Panc1 (cell line): Measurements from ENCODE around the gene NARS2.

Experiments
- POLR2AphosphoS5 ChIP-seq: IDR thresholded peaks from 2 replicates; pipeline ENCODE4 v1.6.1; 2012; ENCODE audit warnings: mild to moderate bottlenecking, low read depth, low read length, moderate library complexity
- SIN3A ChIP-seq: IDR thresholded peaks from 2 replicates; pipeline ENCODE4 v1.6.1; 2012; ENCODE audit warnings: low read depth, mild to moderate bottlenecking, low read length, moderate library complexity, borderline replicate concordance; ENCODE audit not compliant: insufficient read depth
- TF ChIP-seq, protein P1 (sequence below): fragments of 450-650 bp; IDR thresholded peaks from 2 replicates; pipeline ENCODE4 v1.5.1; 2017; ENCODE audit warnings: mild to moderate bottlenecking

DNA sequence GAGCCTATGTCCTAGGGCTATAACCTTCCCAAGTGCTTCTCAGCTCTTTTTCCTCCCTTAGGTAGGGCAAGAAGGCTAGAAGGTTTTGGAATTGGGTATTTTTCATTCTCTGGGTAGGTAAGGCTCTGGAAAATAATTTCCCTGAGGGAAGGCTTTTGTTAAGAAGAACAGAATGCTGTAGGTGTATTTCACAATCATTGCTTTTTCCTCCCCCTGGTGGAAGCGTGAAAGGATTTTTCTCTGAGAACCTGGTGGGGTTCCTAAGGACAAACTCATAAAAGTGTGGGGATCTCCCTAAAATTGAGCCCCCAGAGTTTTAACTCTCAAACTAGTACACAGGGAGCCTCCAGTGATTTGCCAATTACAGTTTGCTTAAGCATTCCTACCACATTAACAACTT is 41.1 kb upstream of the NARS2 start:
- TF ChIP-seq POLR2AphosphoS5: no peak
- TF ChIP-seq, protein P1, sequence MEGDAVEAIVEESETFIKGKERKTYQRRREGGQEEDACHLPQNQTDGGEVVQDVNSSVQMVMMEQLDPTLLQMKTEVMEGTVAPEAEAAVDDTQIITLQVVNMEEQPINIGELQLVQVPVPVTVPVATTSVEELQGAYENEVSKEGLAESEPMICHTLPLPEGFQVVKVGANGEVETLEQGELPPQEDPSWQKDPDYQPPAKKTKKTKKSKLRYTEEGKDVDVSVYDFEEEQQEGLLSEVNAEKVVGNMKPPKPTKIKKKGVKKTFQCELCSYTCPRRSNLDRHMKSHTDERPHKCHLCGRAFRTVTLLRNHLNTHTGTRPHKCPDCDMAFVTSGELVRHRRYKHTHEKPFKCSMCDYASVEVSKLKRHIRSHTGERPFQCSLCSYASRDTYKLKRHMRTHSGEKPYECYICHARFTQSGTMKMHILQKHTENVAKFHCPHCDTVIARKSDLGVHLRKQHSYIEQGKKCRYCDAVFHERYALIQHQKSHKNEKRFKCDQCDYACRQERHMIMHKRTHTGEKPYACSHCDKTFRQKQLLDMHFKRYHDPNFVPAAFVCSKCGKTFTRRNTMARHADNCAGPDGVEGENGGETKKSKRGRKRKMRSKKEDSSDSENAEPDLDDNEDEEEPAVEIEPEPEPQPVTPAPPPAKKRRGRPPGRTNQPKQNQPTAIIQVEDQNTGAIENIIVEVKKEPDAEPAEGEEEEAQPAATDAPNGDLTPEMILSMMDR: no peak
- TF ChIP-seq SIN3A: no peak
